Kidney tubule cell (primary cell): ENCODE results near the gene ZNF791.
"Not testable (repeated sequence)": the region's sequence is repeated elsewhere in the genome, so short reads cannot be mapped to it uniquely, and the experiment has no call there.

Experiments used
- DNase-seq: peaks from one replicate; pipeline ENCODE4 v3.0.0-alpha.2; 2018; ENCODE audit warnings: low spot score

Gene ZNF791

GRCh38 chr19:12629215-12629614 lies 18.5 kb downstream of the ZNF791 start:
- no peak for DNase-seq

GRCh38 chr19:12636631-12637030 lies 25.9 kb downstream of the ZNF791 start:
- no peak for DNase-seq

- no peak for DNase-seq
Measured at GRCh38 chr19:12638611-12639182, 28.0 kb downstream of the ZNF791 start.

GRCh38 chr19:12639901-12640613 lies 29.3 kb downstream of the ZNF791 start:
- peak; percentile 89 for DNase-seq

GRCh38 chr19:12641456-12641855 lies 30.7 kb downstream of the ZNF791 start:
- DNase-seq, result no peak

- no peak for DNase-seq
Measured at GRCh38 chr19:12642506-12642905, 31.8 kb downstream of the ZNF791 start.

GRCh38 chr19:12643716-12644115 lies 33.0 kb downstream of the ZNF791 start:
- DNase-seq, result not testable (repeated sequence)

- no peak for DNase-seq
Measured at GRCh38 chr19:12646551-12646950, 35.8 kb downstream of the ZNF791 start.

- no peak for DNase-seq
Measured at GRCh38 chr19:12647047-12647446, 36.3 kb downstream of the ZNF791 start.

- peak; percentile 35 for DNase-seq
Measured at GRCh38 chr19:12647490-12648071, 36.9 kb downstream of the ZNF791 start.

- no peak for DNase-seq
Measured at GRCh38 chr19:12648088-12648487, 37.4 kb downstream of the ZNF791 start.

- DNase-seq, result no peak
Measured at GRCh38 chr19:12649941-12650340, 39.2 kb downstream of the ZNF791 start.

GRCh38 chr19:12652219-12652618 lies 41.5 kb downstream of the ZNF791 start:
- DNase-seq, result no peak

- no peak for DNase-seq
Measured at GRCh38 chr19:12655546-12655945, 44.8 kb downstream of the ZNF791 start.

GRCh38 chr19:12656899-12657571 lies 46.3 kb downstream of the ZNF791 start:
- no peak for DNase-seq

GRCh38 chr19:12657966-12658365 lies 47.2 kb downstream of the ZNF791 start:
- no peak for DNase-seq

- no peak for DNase-seq
Measured at GRCh38 chr19:12660980-12661379, 50.3 kb downstream of the ZNF791 start.

- no peak for DNase-seq
Measured at GRCh38 chr19:12664406-12665280, 53.9 kb downstream of the ZNF791 start.

- DNase-seq, result no peak
Measured at GRCh38 chr19:12665281-12665573, 54.5 kb downstream of the ZNF791 start.

GRCh38 chr19:12665671-12666264 lies 55.0 kb downstream of the ZNF791 start:
- DNase-seq, result peak; percentile 52

- peak; percentile 69 for DNase-seq
Measured at GRCh38 chr19:12666265-12667048, 55.7 kb downstream of the ZNF791 start, which contains the start of the genes MAN2B1 and WDR83. MAN2B1 (minus strand) TSS chr19:12666742; CDS start chr19:12666701, 41 bp downstream. WDR83 (plus strand) TSS chr19:12666807; CDS start chr19:12669791, 2,984 bp downstream.
